Testis (tissue), 3 donors: ENCODE results near the gene BAK1. TPM values are rescaled to one million over a fixed set of nuclear protein-coding genes. Genes with fewer than 3 reads are reported as not detected.
A peak's percentile ranks its signal among the peaks of the same experiment; 100 is the strongest.

Experiments used
- DNase-seq: peaks from one replicate; pipeline ENCODE4 v3.0.0-alpha.2; 2019
- H3K27ac ChIP-seq, 2 donors: fragments of 200-600 bp; sonication (generic); one replicate each; pipeline ENCODE4 v1.5.1; 2019
- H3K27me3 ChIP-seq: fragments of 200-600 bp; sonication (generic); one replicate; pipeline ENCODE4 v1.5.1; 2019
- H3K36me3 ChIP-seq: fragments of 200-600 bp; sonication (generic); one replicate; pipeline ENCODE4 v1.5.1; 2017; ENCODE audit warnings: low read depth; ENCODE audit errors: missing control alignments
- H3K4me1 ChIP-seq: fragments of 200-600 bp; sonication (generic); one replicate; pipeline ENCODE4 v1.5.1; 2019
- H3K4me3 ChIP-seq, 2 donors: fragments of 200-600 bp; sonication (generic); one replicate each; pipeline ENCODE4 v1.5.1; 2017 to 2019
- H3K9me3 ChIP-seq: fragments of 200-600 bp; sonication (generic); one replicate; pipeline ENCODE4 v1.5.1; 2017
- POLR2A ChIP-seq: fragments of 450-650 bp; IDR thresholded peaks from one replicate; pipeline ENCODE4 v1.6.1; 2017; ENCODE audit warnings: antibody characterized with exemption, mild to moderate bottlenecking, moderate library complexity
- WGBS, 2 donors: methylation state at CpG; one replicate each; pipeline ENCODE4 v1.1.5; 2018; 5-methylcytosine and 5-hydroxymethylcytosine counted together
- intact Hi-C: fragments of 100-400 bp; cut with DNase I; formaldehyde crosslinking; loops from one replicate; pipeline ENCODE4 v1.15.1; 2023; ENCODE audit warnings: low total_unique reads
- polyA plus RNA-seq: library from polyadenylated mRNA; stranded (reverse); fragments of 350-450 nt; fragmentation: Illumina TruSeq; extraction: RNeasy Lipid Tissue Mini Kit (QIAGEN cat#74804); gene quantifications from one replicate; pipeline ENCODE4 v1.2.3, GENCODE V29; 2014; ENCODE audit warnings: low read depth, low replicate concordance; ENCODE audit not compliant: insufficient read depth
- total RNA-seq, 2 donors: library from RNA; depleted of rRNA; stranded (reverse); fragments of >200 nt; gene quantifications; one replicate each; pipeline ENCODE4 v1.2.3, GENCODE V29; 2016
- TF ChIP-seq, protein P1 (sequence below), 3 experiments: fragments of 450-650 bp in 2 of 3; fragments of 200-600 bp in 1 of 3; sonication (generic) in 1 of 3; IDR thresholded peaks; one replicate each; pipeline ENCODE4 v1.5.1; 2016 to 2019; ENCODE audit warnings: antibody characterized with exemption in 3 of 3, mild to moderate bottlenecking in 2 of 3, moderate library complexity in 1 of 3

BAK1 gene
- total and polyA plus RNA-seq, 3 donors from 2014 or later, result 13.1 to 17.3 (median 14.8) TPM

DNA sequence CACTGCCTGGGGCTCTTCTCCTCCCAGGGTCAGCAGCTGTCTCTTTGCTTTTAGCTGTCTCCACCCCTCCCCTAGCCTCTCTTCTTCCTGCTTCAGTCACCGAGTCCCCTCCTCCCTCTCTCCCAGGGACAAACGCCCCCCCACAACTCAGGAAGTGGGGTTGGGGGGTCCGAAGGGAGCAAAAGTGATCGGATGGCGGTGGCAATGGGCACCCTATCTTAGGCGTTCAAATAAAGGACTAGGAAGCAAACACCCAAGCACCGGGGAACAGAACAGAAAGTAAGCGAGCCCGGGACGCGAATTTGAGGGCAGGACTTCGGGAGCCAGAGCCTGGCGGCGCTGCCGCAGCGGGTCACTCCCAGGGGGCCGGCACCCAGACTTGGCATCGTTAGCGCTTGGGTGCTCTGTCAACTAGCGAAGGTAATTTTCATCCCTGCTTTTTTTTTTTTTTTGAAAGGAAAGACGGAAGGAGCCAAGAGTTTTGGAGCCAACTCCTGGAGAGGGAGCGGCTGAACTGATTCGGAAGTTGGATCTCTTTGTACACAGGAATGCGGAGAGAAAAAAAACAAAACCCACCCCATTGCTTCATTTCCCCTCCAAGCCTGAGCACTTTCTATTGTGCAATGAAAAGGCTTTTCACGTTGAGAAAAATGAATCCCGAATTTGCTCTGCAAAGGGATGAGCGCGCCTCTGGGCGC is 40.2 kb upstream of the BAK1 start:
- intact Hi-C loops, result no loop called here
- peak; percentile 55 for DNase-seq
- no peaks in the 10 kb centered on the region for H3K27me3 ChIP-seq
- H3K4me3 ChIP-seq, result peak overlapping the region; percentile 71 to 83
- peaks cover 35% of the 10 kb centered on the region for H3K4me1 ChIP-seq
- TF ChIP-seq, protein P1, sequence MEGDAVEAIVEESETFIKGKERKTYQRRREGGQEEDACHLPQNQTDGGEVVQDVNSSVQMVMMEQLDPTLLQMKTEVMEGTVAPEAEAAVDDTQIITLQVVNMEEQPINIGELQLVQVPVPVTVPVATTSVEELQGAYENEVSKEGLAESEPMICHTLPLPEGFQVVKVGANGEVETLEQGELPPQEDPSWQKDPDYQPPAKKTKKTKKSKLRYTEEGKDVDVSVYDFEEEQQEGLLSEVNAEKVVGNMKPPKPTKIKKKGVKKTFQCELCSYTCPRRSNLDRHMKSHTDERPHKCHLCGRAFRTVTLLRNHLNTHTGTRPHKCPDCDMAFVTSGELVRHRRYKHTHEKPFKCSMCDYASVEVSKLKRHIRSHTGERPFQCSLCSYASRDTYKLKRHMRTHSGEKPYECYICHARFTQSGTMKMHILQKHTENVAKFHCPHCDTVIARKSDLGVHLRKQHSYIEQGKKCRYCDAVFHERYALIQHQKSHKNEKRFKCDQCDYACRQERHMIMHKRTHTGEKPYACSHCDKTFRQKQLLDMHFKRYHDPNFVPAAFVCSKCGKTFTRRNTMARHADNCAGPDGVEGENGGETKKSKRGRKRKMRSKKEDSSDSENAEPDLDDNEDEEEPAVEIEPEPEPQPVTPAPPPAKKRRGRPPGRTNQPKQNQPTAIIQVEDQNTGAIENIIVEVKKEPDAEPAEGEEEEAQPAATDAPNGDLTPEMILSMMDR (IDR thresholded peaks at IDR 0.05), result no peak
- TF ChIP-seq POLR2A, result no peak
- no peaks in the 10 kb centered on the region for H3K9me3 ChIP-seq
- peak overlapping the region; percentile 57 to 86 for H3K27ac ChIP-seq
- no peaks in the 10 kb centered on the region for H3K36me3 ChIP-seq
- WGBS, 2 donors, result 0% methylated on average over 26 to 29 of the region's 29 CpGs

DNA sequence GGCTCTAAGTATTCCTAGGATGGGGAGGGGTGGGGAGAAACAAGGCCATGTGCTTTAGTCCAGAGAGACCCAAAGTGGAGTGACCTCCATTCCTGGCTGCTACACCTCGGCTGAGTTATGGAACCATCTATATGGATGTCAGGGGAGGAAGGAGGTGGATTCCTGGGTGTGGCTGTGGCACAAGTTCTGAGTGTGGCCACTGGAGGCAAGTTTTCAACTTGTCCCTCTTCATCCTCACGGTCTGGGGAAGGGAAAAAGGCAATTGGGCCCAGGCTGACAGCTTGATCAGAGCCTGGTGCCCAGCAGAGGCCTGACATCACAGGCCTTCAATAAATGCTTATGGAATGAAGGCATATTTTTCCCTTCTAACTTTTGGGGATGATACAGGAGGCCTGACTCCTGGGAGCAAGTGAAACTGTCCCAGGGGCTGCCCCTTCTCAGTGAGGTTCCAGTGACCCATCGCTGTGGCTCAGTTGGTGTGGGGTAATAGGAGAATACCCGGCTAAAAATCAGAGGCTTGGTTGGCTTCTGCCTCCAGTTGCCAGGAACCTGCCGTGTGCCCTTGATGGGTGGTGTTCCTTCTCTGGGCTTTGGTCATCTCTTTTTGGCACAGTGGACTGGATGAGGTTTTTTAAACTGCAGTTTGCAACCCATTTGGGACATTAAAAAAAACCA is 39.2 kb upstream of the BAK1 start:
- peaks cover 31% of the 10 kb centered on the region for H3K4me1 ChIP-seq
- no peak for TF ChIP-seq POLR2A
- TF ChIP-seq, protein P1 (IDR thresholded peaks at IDR 0.05), result peak in 1 of 3 experiments; percentile 12
- H3K9me3 ChIP-seq, result no peaks in the 10 kb centered on the region
- 53 to 57% methylated on average over 5 of the region's 5 CpGs for WGBS, 2 donors
- intact Hi-C loops, result no loop called here
- H3K4me3 ChIP-seq, result no peak overlapping the region
- no peaks in the 10 kb centered on the region for H3K27me3 ChIP-seq
- no peak for DNase-seq
- peak overlapping the region in 1 of 2 donors; percentile 86 for H3K27ac ChIP-seq
- no peaks in the 10 kb centered on the region for H3K36me3 ChIP-seq

DNA sequence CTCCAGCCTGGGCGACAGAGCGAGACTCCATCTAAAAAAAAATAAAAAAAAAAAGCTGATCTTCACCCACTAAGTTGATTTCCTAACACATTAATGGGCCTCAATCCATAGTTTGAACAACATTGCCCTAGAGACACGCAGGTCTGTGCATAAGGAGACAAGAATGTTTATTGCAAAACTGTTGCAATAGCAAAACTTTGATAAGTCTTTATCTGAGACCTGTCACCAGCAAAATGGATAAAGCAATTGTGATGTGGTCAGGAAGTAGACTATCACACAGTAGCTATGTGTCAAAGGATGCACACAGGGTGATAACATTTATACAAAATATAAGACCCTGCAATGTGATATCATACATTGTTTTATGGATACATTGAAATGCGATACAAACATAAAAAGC is 36.8 kb upstream of the BAK1 start:
- Histone ChIP-seq H3K4me1 (peaks cover 17% of the 10 kb centered on the region), H3K36me3 (no peaks in the 10 kb centered on the region), H3K9me3 (no peaks in the 10 kb centered on the region), H3K27ac (no peak overlapping the region), H3K4me3 (no peak overlapping the region), H3K27me3 (no peaks in the 10 kb centered on the region)
- intact Hi-C loops, result no loop called here
- no peak for DNase-seq
- 67% methylated on average over 4 of the region's 4 CpGs; no CpG with 5 or more reads in 1 of the 2 donors for WGBS, 2 donors
- TF ChIP-seq, protein P1 (IDR thresholded peaks at IDR 0.05), result no peak
- TF ChIP-seq POLR2A, result no peak

DNA sequence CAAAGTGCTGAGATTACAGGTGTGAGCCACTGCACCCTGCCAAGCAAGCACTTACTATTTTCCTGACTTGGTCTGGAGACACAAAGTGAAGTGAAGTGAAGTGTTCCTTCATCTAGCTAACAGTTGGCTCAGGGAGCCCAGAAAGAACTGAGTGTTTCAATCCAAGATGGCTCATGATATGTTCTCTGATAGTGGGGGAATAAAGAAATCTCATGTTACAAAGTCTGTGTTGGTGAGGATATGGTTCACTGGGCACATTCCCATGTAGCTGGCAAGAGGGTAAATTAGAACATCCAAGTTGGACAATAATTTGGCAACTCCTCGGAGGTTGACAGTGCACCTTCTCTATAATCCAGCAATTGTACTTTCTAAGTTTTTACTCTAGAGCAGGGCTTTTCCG is 36.0 kb upstream of the BAK1 start:
- Histone ChIP-seq H3K4me3 (no peak overlapping the region), H3K27ac (no peak overlapping the region), H3K36me3 (no peaks in the 10 kb centered on the region), H3K4me1 (peaks cover 25% of the 10 kb centered on the region), H3K9me3 (no peaks in the 10 kb centered on the region), H3K27me3 (no peaks in the 10 kb centered on the region)
- intact Hi-C loops, result no loop called here
- WGBS, 2 donors, result 70% methylated on average over 2 of the region's 2 CpGs; no CpG with 5 or more reads in 1 of the 2 donors
- DNase-seq, result no peak
- TF ChIP-seq, protein P1 (IDR thresholded peaks at IDR 0.05), result no peak
